WI38 (cell line): ENCODE data around the gene TSKU.

Experiments used
- H3K4me3 ChIP-seq: 2 replicates; pipeline ENCODE4 v1.5.1; 2011; ENCODE audit warnings: low read depth, mild to moderate bottlenecking, control low read depth, low read length
- CTCF ChIP-seq: IDR thresholded peaks from 2 replicates; pipeline ENCODE4 v1.5.1; 2012; ENCODE audit warnings: low read depth, mild to moderate bottlenecking, control low read depth, low read length

The TSKU gene

DNA sequence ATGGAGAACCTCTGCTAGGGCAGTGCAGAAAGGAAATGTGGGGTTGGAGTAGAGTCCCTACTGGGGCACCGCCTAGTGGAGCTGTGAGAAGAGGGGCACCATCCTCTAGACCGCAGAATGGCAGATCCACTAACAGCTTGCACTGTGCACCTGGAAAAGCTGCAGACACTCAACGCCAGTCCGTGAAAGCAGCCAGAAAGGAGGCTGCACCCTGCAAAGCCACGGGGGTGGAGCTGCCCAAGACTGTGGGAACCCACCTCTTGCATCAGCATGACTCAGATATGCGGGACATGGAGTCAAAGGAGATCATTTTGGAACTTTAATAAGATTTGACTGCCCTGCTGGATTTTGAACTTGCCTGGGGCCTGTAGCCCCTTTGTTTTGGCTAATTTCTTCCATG is 8.7 kb downstream of the TSKU start:
- no peak for TF ChIP-seq CTCF
- H3K4me3 ChIP-seq = no peak overlapping the region

GRCh38 chr11:76792505-76793264 is 9.5 kb downstream of the TSKU start:
- H3K4me3 ChIP-seq = no peak overlapping the region
- no peak for TF ChIP-seq CTCF

- TF ChIP-seq CTCF = no peak
- H3K4me3 ChIP-seq = no peak overlapping the region
Observed at GRCh38 chr11:76793391-76794291, 10.5 kb downstream of the TSKU start.

GRCh38 chr11:76794371-76795289 is 11.5 kb downstream of the TSKU start:
- no peak overlapping the region for H3K4me3 ChIP-seq
- no peak for TF ChIP-seq CTCF

DNA sequence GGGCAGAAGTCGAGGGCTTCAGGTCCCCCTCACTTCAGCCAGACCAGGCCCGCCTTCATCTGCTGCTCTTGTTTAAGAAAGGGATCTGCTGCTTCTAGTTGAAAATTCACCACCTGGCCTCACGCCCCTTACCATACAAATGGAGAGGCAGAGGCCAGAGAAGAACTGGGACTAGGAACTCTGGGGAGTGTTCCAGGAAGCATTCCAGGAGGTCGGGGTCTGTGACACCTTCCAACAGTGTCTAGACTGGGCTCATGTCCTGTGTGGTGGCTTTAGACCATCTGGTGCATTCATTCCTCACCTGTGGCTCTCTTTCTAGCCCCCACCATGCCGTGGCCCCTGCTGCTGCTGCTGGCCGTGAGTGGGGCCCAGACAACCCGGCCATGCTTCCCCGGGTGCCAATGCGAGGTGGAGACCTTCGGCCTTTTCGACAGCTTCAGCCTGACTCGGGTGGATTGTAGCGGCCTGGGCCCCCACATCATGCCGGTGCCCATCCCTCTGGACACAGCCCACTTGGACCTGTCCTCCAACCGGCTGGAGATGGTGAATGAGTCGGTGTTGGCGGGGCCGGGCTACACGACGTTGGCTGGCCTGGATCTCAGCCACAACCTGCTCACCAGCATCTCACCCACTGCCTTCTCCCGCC is 12.3 kb downstream of the TSKU start:
- H3K4me3 ChIP-seq = no peak overlapping the region
- no peak for TF ChIP-seq CTCF

- TF ChIP-seq CTCF = no peak
- H3K4me3 ChIP-seq = no peak overlapping the region
Observed at GRCh38 chr11:76795936-76796441, 12.8 kb downstream of the TSKU start.
